ENCODE measurements around the gene PCK2.
A peak's percentile ranks its signal among the peaks of the same experiment; 100 is the strongest.
"Not testable (repeated sequence)": the region's sequence is repeated elsewhere in the genome, so short reads cannot be mapped to it uniquely, and the experiment has no call there.

Gene PCK2

GRCh38 chr14:24098229-24098926 is 4.3 kb downstream of the PCK2 start:
- DNase-seq: no peak

GRCh38 chr14:24098927-24099813 is 5.1 kb downstream of the PCK2 start:
- DNase-seq: no peak

- no peak for DNase-seq
These were observed 6.3 kb downstream of the PCK2 start for GRCh38 chr14:24100197-24100981.

GRCh38 chr14:24100982-24101494 is 6.9 kb downstream of the PCK2 start:
- DNase-seq: no peak

- no peak for DNase-seq
These were observed 8.4 kb downstream of the PCK2 start for GRCh38 chr14:24102357-24103048.

- DNase-seq: no peak
These were observed 9.3 kb downstream of the PCK2 start for GRCh38 chr14:24103451-24103850.

- DNase-seq: not testable (repeated sequence)
These were observed 11.6 kb downstream of the PCK2 start for GRCh38 chr14:24105609-24106239.

GRCh38 chr14:24106672-24107271 is 12.7 kb downstream of the PCK2 start:
- no peak for DNase-seq

GRCh38 chr14:24108336-24108874 is 14.3 kb downstream of the PCK2 start:
- no peak for DNase-seq

GRCh38 chr14:24110060-24110459 is 15.9 kb downstream of the PCK2 start:
- no peak for DNase-seq

- DNase-seq: no peak
These were observed 16.4 kb downstream of the PCK2 start for GRCh38 chr14:24110523-24110922.

GRCh38 chr14:24113379-24113800 is 19.3 kb downstream of the PCK2 start:
- DNase-seq: no peak

GRCh38 chr14:24113801-24114531 is 19.9 kb downstream of the PCK2 start:
- peak; percentile 65 for DNase-seq

GRCh38 chr14:24114532-24115421 is 20.7 kb downstream of the PCK2 start, which contains the start of the genes DCAF11 and NRL:
Gene DCAF11 (plus strand): TSS chr14:24114777. CDS start chr14:24115595, 818 bp downstream.
Gene NRL (minus strand): TSS chr14:24114949. CDS start chr14:24082848, 32,101 bp downstream.
- peak; percentile 99 for DNase-seq

GRCh38 chr14:24115422-24116127 is 21.5 kb downstream of the PCK2 start:
- DNase-seq: no peak

GRCh38 chr14:24116128-24116814 is 22.2 kb downstream of the PCK2 start:
- no peak for DNase-seq

GRCh38 chr14:24117179-24117578 is 23.1 kb downstream of the PCK2 start:
- DNase-seq: no peak

- DNase-seq: no peak
These were observed 25.6 kb downstream of the PCK2 start for GRCh38 chr14:24119691-24120090.
